Cardiac fibroblast (primary cell): ENCODE data around the gene SMIM43.
A peak's percentile ranks its signal among the peaks of the same experiment; 100 is the strongest.

ENCODE experiments used
- DNase-seq, 2 donors: peaks; one replicate each; pipeline versions ENCODE4 v3.0.0 to v3.0.0-alpha.2; 2010; ENCODE audit warnings: low read depth in 2 of 2
- H3K4me3 ChIP-seq, 2 donors: replicated peaks in 1 of 2; 1 replicate in 1 of 2; 2 replicates in 1 of 2; pipeline ENCODE4 v1.5.1; 2011; ENCODE audit warnings: low read depth in 2 of 2, low read length in 2 of 2, mild to moderate bottlenecking in 2 of 2, moderate library complexity in 1 of 2
- CTCF ChIP-seq: IDR thresholded peaks from one replicate; pipeline ENCODE4 v1.5.1; 2011; ENCODE audit warnings: low read depth, mild to moderate bottlenecking, low read length, inconsistent platforms

The SMIM43 gene

GRCh38 chr4:121720109-121720508, 44.9 kb downstream of the SMIM43 start:
- no peak overlapping the region for H3K4me3 ChIP-seq
- DNase-seq = no peak
- no peak for TF ChIP-seq CTCF

GRCh38 chr4:121717680-121718237, 47.2 kb downstream of the SMIM43 start:
- no peak overlapping the region for H3K4me3 ChIP-seq
- DNase-seq = peak; percentile 72 to 79
- TF ChIP-seq CTCF = no peak

- no peak overlapping the region for H3K4me3 ChIP-seq
- TF ChIP-seq CTCF = no peak
- peak in 1 of 2 donors; percentile 53 for DNase-seq
Measured at GRCh38 chr4:121714548-121714947, 50.4 kb downstream of the SMIM43 start.

GRCh38 chr4:121712783-121713182, 52.2 kb downstream of the SMIM43 start:
- TF ChIP-seq CTCF = no peak
- DNase-seq = no peak

GRCh38 chr4:121712001-121712651, 52.8 kb downstream of the SMIM43 start:
- no peak for TF ChIP-seq CTCF
- H3K4me3 ChIP-seq = peak overlapping the region in 1 of 2 donors; percentile 13
- peak in 1 of 2 donors; percentile 6 for DNase-seq

More at GRCh38 chr4:121712783-121713182, 52.2 kb downstream of the SMIM43 start:
- H3K4me3 ChIP-seq = no peak overlapping the region

- TF ChIP-seq CTCF = no peak
- peak; percentile 96 to 97 for DNase-seq
- H3K4me3 ChIP-seq = peak overlapping the region; percentile 13 to 48
Measured at GRCh38 chr4:121711263-121712000, 53.5 kb downstream of the SMIM43 start.
